Measurements from ENCODE around the gene R3HDM2.

Gene R3HDM2

DNA sequence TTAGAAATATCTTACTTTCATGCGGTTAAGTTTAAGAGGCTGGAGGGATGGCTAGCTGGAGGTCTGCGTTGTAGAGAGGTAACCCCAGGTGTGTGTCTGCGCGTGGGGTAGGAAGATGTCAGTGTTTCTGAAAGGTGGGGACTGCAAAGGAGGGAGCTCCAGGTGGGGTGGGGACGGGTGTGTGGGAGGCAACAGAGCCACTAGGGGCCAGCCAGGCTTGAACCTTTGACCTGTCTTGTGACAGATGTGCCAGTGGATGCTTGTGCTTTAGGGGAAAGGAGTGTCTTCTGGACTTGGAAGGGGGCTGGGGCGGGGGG, 29.6 kb upstream of the R3HDM2 start:
- Histone ChIP-seq H2AFZ (ENCODE audit: low read depth, low read length) (no peak overlapping the region), H2BK12ac (ENCODE audit: low read length in 2 of 2) (peak overlapping the region in 1 of 2 experiments; percentile 39), H3K23ac (ENCODE audit: low read length in 2 of 2) (no peak overlapping the region), H2BK5ac (ENCODE audit: low read depth, low read length, poor library complexity, severe bottlenecking) (no peak overlapping the region), H4K8ac (ENCODE audit: low read length) (no peak overlapping the region), H2AK5ac (ENCODE audit: low read length, severe bottlenecking) (no peak overlapping the region), H3K4me2 (ENCODE audit: low read length, poor library complexity, severe bottlenecking) (peak overlapping the region; percentile 99), H3K4ac (ENCODE audit: low read depth in 1 of 2, low read length in 2 of 2) (no peak overlapping the region), H3K79me1 (replicated peaks; ENCODE audit: low read length, poor library complexity, severe bottlenecking) (peaks cover 2% of the 10 kb centered on the region), H3K36me3 (ENCODE audit: control insufficient read depth in 1 of 2, insufficient read depth in 2 of 2, low read depth in 1 of 2, low read length in 2 of 2) (no peaks in the 10 kb centered on the region), H3K18ac (ENCODE audit: low read depth in 1 of 2, low read length in 2 of 2) (no peak overlapping the region), H3K9me3 (ENCODE audit: control insufficient read depth, low read length) (no peaks in the 10 kb centered on the region), H2BK15ac (ENCODE audit: low read depth, poor library complexity, severe bottlenecking) (no peak overlapping the region), H3K4me3 (ENCODE audit: insufficient read depth in 1 of 2, low read depth in 1 of 2, low read length in 2 of 2) (peak overlapping the region in 1 of 2 experiments; percentile 23), H4K91ac (ENCODE audit: low read length) (no peak overlapping the region), H3K4me1 (ENCODE audit: control insufficient read depth, insufficient read depth, low read depth, low read length) (peaks cover 18% of the 10 kb centered on the region), H3K9ac (ENCODE audit: low read length) (peak overlapping the region; percentile 59), H2BK120ac (ENCODE audit: low read depth, low read length) (no peak overlapping the region), H3K27me3 (ENCODE audit: control insufficient read depth in 1 of 2, insufficient read depth in 1 of 2, low read length in 2 of 2) (peaks cover 13 to 38% of the 10 kb centered on the region in 2 experiments), H3K14ac (ENCODE audit: low read length in 2 of 2) (no peak overlapping the region), H3K27ac (ENCODE audit: low read length, poor library complexity, severe bottlenecking) (no peak overlapping the region)
- no peak for DNase-seq
- WGBS, result 3% methylated on average over 6 of the region's 6 CpGs

DNA sequence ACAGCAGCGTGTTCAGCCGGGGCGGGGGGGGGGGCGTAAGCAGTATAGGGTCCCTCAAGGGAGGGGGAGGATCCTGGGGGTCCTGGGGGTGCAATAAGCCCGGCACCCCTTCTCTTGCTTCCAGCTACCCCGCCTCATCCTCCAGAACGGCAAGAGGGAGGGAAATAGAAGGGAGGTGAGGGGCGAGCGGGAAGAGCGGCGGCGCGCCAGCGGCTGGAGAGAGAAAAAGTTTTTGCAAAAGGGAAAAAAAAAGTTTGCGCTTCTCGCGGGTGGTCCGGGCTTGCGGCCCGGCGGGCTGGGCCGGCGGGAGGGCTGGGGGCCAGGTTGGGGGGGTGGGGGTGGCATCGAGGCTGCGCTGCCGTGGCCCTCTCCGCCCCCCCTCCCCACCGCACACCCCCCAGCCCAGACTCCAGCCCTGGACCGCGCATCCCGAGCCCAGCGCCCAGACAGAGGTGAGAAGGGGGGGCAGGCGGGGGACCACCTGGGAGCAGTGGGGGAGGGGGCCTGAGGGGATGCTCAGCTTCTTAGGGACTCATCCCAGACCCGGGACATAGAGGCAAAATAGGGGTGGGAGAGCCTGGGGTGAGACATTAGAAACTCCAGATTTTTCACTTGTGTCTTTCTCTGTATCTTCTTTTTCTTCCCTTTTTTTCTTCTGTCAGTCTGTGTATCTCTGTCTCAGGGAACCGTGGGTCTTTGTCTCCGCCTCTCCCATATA, 29.1 kb upstream of the R3HDM2 start, which contains the start of gene GLI1:
Gene GLI1 (plus strand): TSS at position 36 of the 718 bp plus-strand sequence. CDS start 3,907 bp downstream, outside the sequence.
- Histone ChIP-seq H2BK12ac (ENCODE audit: low read length in 2 of 2) (peak within 1 kb of the TSS; percentile 34 to 80), H3K79me1 (replicated peaks; ENCODE audit: low read length, poor library complexity, severe bottlenecking) (peaks cover 2% of the 10 kb centered on the region), H2BK15ac (ENCODE audit: low read depth, poor library complexity, severe bottlenecking) (peak within 1 kb of the TSS; percentile 31), H3K9me3 (ENCODE audit: control insufficient read depth, low read length) (no peaks in the 10 kb centered on the region), H2AFZ (ENCODE audit: low read depth, low read length) (peak within 1 kb of the TSS; percentile 87), H3K36me3 (ENCODE audit: control insufficient read depth in 1 of 2, insufficient read depth in 2 of 2, low read depth in 1 of 2, low read length in 2 of 2) (no peaks in the 10 kb centered on the region), H3K23ac (ENCODE audit: low read length in 2 of 2) (no peak within 1 kb of the TSS), H2BK120ac (ENCODE audit: low read depth, low read length) (peak within 1 kb of the TSS; percentile 1), H4K91ac (ENCODE audit: low read length) (peak within 1 kb of the TSS; percentile 18), H3K27ac (ENCODE audit: low read length, poor library complexity, severe bottlenecking) (peak within 1 kb of the TSS; percentile 53), H3K18ac (ENCODE audit: low read depth in 1 of 2, low read length in 2 of 2) (peak within 1 kb of the TSS; percentile 61 to 69), H2BK5ac (ENCODE audit: low read depth, low read length, poor library complexity, severe bottlenecking) (peak within 1 kb of the TSS; percentile 61), H3K4me1 (ENCODE audit: control insufficient read depth, insufficient read depth, low read depth, low read length) (peaks cover 23% of the 10 kb centered on the region), H3K9ac (ENCODE audit: low read length) (peak within 1 kb of the TSS; percentile 85), H3K4me2 (ENCODE audit: low read length, poor library complexity, severe bottlenecking) (peak within 1 kb of the TSS; percentile 99), H3K4me3 (ENCODE audit: insufficient read depth in 1 of 2, low read depth in 1 of 2, low read length in 2 of 2) (peak within 1 kb of the TSS; percentile 59 to 86), H3K27me3 (ENCODE audit: control insufficient read depth in 1 of 2, insufficient read depth in 1 of 2, low read length in 2 of 2) (peaks cover 9 to 33% of the 10 kb centered on the region in 2 experiments), H4K8ac (ENCODE audit: low read length) (peak within 1 kb of the TSS; percentile 74), H2AK5ac (ENCODE audit: low read length, severe bottlenecking) (peak within 1 kb of the TSS; percentile 69), H3K14ac (ENCODE audit: low read length in 2 of 2) (no peak within 1 kb of the TSS), H3K4ac (ENCODE audit: low read depth in 1 of 2, low read length in 2 of 2) (peak within 1 kb of the TSS in 1 of 2 experiments; percentile 69)
- DNase-seq, result peak; percentile 32
- 0% methylated on average over 3 of the region's 36 CpGs for WGBS

DNA sequence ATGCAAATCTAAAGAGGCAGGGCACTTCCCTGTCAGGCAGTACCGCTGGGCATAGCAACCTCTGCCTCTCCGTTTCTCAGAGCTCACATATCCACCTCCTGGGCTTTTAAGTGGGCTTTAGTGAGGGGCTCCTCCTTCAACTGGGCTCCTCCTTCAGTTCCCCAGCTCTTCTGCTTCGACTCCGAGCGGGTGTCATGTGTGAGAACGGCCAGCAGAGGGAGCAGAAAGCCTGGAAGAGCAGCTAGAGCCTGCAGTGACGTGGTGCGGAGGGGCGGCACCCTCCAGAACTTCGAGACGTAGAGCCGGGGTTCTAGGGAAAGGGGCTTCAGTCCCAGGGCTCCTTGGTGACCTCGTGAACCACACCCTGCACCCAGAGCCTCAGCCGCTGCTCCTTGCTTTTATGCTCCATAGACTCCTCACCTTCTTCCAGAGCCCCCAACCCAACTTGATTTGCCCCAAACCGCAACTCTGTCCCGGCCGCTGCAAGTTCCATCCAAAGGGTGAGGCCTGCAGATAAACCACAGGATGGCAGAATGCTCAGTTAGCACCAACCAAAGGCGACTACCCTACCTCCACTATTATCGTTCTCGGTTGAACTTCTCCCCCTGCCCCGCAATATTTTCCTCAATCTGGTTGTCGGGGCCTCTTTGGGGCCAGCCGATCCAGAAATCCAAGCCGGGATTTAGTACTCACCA, 28.4 kb upstream of the R3HDM2 start:
- H2BK5ac ChIP-seq (ENCODE audit: low read depth, low read length, poor library complexity, severe bottlenecking), result peak overlapping the region; percentile 61
- H2BK12ac ChIP-seq (ENCODE audit: low read length in 2 of 2), result peak overlapping the region; percentile 15 to 34
- H3K4me2 ChIP-seq (ENCODE audit: low read length, poor library complexity, severe bottlenecking), result peak overlapping the region; percentile 99
- peak overlapping the region; percentile 53 for H3K27ac ChIP-seq (ENCODE audit: low read length, poor library complexity, severe bottlenecking)
- H3K27me3 ChIP-seq (ENCODE audit: control insufficient read depth in 1 of 2, insufficient read depth in 1 of 2, low read length in 2 of 2), result peaks cover 5 to 26% of the 10 kb centered on the region in 2 experiments
- no peak overlapping the region for H3K23ac ChIP-seq (ENCODE audit: low read length in 2 of 2)
- peak overlapping the region; percentile 61 to 69 for H3K18ac ChIP-seq (ENCODE audit: low read depth in 1 of 2, low read length in 2 of 2)
- H3K79me1 ChIP-seq (replicated peaks; ENCODE audit: low read length, poor library complexity, severe bottlenecking), result peaks cover 2% of the 10 kb centered on the region
- peak overlapping the region; percentile 18 for H4K91ac ChIP-seq (ENCODE audit: low read length)
- no peak overlapping the region for H3K14ac ChIP-seq (ENCODE audit: low read length in 2 of 2)
- DNase-seq, result peak; percentile 96
- H2AFZ ChIP-seq (ENCODE audit: low read depth, low read length), result peak overlapping the region; percentile 87
- H2AK5ac ChIP-seq (ENCODE audit: low read length, severe bottlenecking), result no peak overlapping the region
- peaks cover 28% of the 10 kb centered on the region for H3K4me1 ChIP-seq (ENCODE audit: control insufficient read depth, insufficient read depth, low read depth, low read length)
- H4K8ac ChIP-seq (ENCODE audit: low read length), result peak overlapping the region; percentile 74
- peak overlapping the region; percentile 56 to 86 for H3K4me3 ChIP-seq (ENCODE audit: insufficient read depth in 1 of 2, low read depth in 1 of 2, low read length in 2 of 2)
- no peak overlapping the region for H2BK15ac ChIP-seq (ENCODE audit: low read depth, poor library complexity, severe bottlenecking)
- H3K4ac ChIP-seq (ENCODE audit: low read depth in 1 of 2, low read length in 2 of 2), result peak overlapping the region in 1 of 2 experiments; percentile 11
- no peaks in the 10 kb centered on the region for H3K9me3 ChIP-seq (ENCODE audit: control insufficient read depth, low read length)
- peak overlapping the region; percentile 85 for H3K9ac ChIP-seq (ENCODE audit: low read length)
- no peak overlapping the region for H2BK120ac ChIP-seq (ENCODE audit: low read depth, low read length)
- H3K36me3 ChIP-seq (ENCODE audit: control insufficient read depth in 1 of 2, insufficient read depth in 2 of 2, low read depth in 1 of 2, low read length in 2 of 2), result no peaks in the 10 kb centered on the region
- 0% methylated on average over 24 of the region's 24 CpGs for WGBS

DNA sequence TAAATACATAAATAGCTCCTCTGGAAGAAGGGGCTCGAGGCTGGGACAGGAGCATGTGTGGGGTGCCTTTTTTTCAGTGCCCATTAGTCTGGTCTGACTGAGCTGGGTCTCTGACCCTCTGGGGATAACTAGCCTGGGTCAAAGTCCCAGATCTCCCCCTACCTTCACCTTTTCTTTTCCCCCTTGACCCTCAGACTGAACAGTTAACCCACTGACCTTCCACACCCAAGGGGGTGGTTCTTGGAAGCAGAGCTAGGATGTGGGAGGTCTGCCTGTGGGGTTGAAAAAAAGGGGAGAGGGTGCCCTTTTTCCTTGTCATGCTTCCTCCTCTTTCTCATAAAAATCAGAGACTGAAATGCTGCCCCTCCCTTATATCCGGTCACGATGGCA, 27.8 kb upstream of the R3HDM2 start:
- peak overlapping the region; percentile 18 for H4K91ac ChIP-seq (ENCODE audit: low read length)
- H2AFZ ChIP-seq (ENCODE audit: low read depth, low read length), result peak overlapping the region; percentile 64
- no peak overlapping the region for H2BK15ac ChIP-seq (ENCODE audit: low read depth, poor library complexity, severe bottlenecking)
- peaks cover 2% of the 10 kb centered on the region for H3K79me1 ChIP-seq (replicated peaks; ENCODE audit: low read length, poor library complexity, severe bottlenecking)
- peak overlapping the region; percentile 45 for H3K27ac ChIP-seq (ENCODE audit: low read length, poor library complexity, severe bottlenecking)
- no peak overlapping the region for H2BK5ac ChIP-seq (ENCODE audit: low read depth, low read length, poor library complexity, severe bottlenecking)
- H3K9ac ChIP-seq (ENCODE audit: low read length), result peak overlapping the region; percentile 85
- H4K8ac ChIP-seq (ENCODE audit: low read length), result peak overlapping the region; percentile 74
- H3K4me2 ChIP-seq (ENCODE audit: low read length, poor library complexity, severe bottlenecking), result peak overlapping the region; percentile 99
- no peaks in the 10 kb centered on the region for H3K36me3 ChIP-seq (ENCODE audit: control insufficient read depth in 1 of 2, insufficient read depth in 2 of 2, low read depth in 1 of 2, low read length in 2 of 2)
- H3K4ac ChIP-seq (ENCODE audit: low read depth in 1 of 2, low read length in 2 of 2), result peak overlapping the region in 1 of 2 experiments; percentile 69
- 33% methylated on average over 3 of the region's 3 CpGs for WGBS
- H3K23ac ChIP-seq (ENCODE audit: low read length in 2 of 2), result no peak overlapping the region
- H3K27me3 ChIP-seq (ENCODE audit: control insufficient read depth in 1 of 2, insufficient read depth in 1 of 2, low read length in 2 of 2), result peaks cover 5 to 22% of the 10 kb centered on the region in 2 experiments
- H3K18ac ChIP-seq (ENCODE audit: low read depth in 1 of 2, low read length in 2 of 2), result peak overlapping the region; percentile 31 to 69
- H2BK12ac ChIP-seq (ENCODE audit: low read length in 2 of 2), result peak overlapping the region; percentile 32 to 80
- peak overlapping the region; percentile 1 for H2BK120ac ChIP-seq (ENCODE audit: low read depth, low read length)
- H3K14ac ChIP-seq (ENCODE audit: low read length in 2 of 2), result no peak overlapping the region
- peak overlapping the region in 1 of 2 experiments; percentile 86 for H3K4me3 ChIP-seq (ENCODE audit: insufficient read depth in 1 of 2, low read depth in 1 of 2, low read length in 2 of 2)
- no peaks in the 10 kb centered on the region for H3K9me3 ChIP-seq (ENCODE audit: control insufficient read depth, low read length)
- peak overlapping the region; percentile 69 for H2AK5ac ChIP-seq (ENCODE audit: low read length, severe bottlenecking)
- H3K4me1 ChIP-seq (ENCODE audit: control insufficient read depth, insufficient read depth, low read depth, low read length), result peaks cover 28% of the 10 kb centered on the region
- DNase-seq, result no peak

All from mesenchymal stem cell (in vitro differentiated cells and primary cell).